ENCODE data around the gene CIAO2B.
"Not testable (repeated sequence)": the region's sequence is repeated elsewhere in the genome, so short reads cannot be mapped to it uniquely, and the experiment has no call there.

DNA sequence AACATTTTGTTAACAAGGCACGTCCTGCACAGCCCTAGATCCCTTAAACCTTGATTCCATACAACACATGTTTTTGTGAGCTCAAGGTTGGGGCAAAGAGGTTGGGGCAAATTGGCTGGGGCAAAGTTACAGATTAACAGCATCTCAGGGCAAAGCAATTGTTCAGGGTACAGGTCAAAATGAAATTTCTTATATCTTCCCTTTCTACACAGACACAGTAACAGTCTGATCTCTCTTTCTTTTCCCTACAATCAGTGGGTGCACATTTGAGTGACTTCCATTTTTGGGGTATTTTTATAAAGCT lies 21.9 kb upstream of the CIAO2B start:
- not testable (repeated sequence) for TF ChIP-seq CTCF (conservative IDR thresholded peaks at IDR 0.05; ENCODE audit: low read length); EZH2phosphoT487 (IDR thresholded peaks at IDR 0.05; ENCODE audit: borderline replicate concordance)
